PFSK-1 (cell line): ENCODE measurements around the gene SLC7A1.

Source experiments
- POLR2AphosphoS5 ChIP-seq: IDR thresholded peaks from 2 replicates; pipeline ENCODE4 v1.6.1; 2012; ENCODE audit warnings: low read depth, mild to moderate bottlenecking, control low read depth, low read length, moderate library complexity
- TAF1 ChIP-seq: IDR thresholded peaks from 2 replicates; pipeline ENCODE4 v1.6.1; 2012; ENCODE audit warnings: low read length, control low read depth, borderline replicate concordance; ENCODE audit not compliant: insufficient read depth

DNA sequence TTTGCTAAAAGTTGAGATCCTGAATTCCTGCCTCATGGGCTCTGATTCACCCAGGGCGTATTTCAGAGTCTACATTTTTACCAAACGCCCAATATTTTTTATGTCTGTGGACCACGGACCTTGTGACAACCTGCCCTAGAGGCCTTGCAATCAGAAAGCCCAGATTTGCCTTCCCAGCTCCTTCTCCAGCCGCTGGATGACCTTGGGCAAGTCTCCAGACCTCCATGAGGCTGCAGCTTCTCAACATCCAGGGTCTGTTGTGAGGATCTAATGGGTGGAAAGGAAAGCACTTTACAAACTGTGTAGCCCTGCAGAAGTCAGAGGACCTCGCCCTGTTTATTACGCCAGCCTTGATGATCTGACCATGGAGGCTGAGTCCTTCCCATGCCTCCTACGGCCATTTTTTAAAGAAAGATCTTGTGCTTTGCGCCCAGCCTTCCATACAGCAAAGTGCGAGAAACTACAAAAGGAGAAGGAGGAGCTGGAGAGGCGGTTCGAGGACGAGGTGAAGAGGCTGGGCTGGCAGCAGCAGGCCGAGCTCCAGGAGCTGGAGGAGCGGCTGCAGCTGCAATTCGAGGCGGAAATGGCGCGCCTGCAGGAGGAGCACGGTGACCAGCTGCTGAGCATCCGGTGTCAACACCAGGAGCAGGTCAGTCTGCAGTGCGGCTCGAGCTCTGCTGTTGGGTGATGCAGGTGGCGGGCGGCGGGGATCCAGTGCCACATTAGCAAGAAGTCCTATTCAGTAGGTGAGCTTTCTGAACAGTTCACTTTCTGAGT, 115.6 kb downstream of the SLC7A1 start:
- TF ChIP-seq TAF1 (no peak), POLR2AphosphoS5 (no peak)
